ENCODE results near the gene FAM107A.
A peak's percentile ranks its signal among the peaks of the same experiment; 100 is the strongest.

FAM107A gene

GRCh38 chr3:58540176-58540858 lies 36.9 kb downstream of the FAM107A start:
- no peak for ATAC-seq
- no peak for TF ChIP-seq ZFP30 (CRISPR knock-in tag; IDR thresholded peaks at IDR 0.05)
- TF ChIP-seq PATZ1 (CRISPR knock-in tag; IDR thresholded peaks at IDR 0.05; ENCODE audit: borderline replicate concordance) = no peak
- TF ChIP-seq ZNF8 (CRISPR knock-in tag; IDR thresholded peaks at IDR 0.05) = no peak
- no peak for TF ChIP-seq CSDC2 (CRISPR knock-in tag; IDR thresholded peaks at IDR 0.05)

GRCh38 chr3:58539626-58540025 lies 37.6 kb downstream of the FAM107A start:
- no peak for ATAC-seq
- TF ChIP-seq PATZ1 (CRISPR knock-in tag; IDR thresholded peaks at IDR 0.05; ENCODE audit: borderline replicate concordance) (no peak), TCF4 (CRISPR knock-in tag; IDR thresholded peaks at IDR 0.05; ENCODE audit: borderline replicate concordance) (no peak), ARNTL (CRISPR knock-in tag; IDR thresholded peaks at IDR 0.05; ENCODE audit: borderline replicate concordance, low read depth) (no peak), ZFP3 (CRISPR knock-in tag; IDR thresholded peaks at IDR 0.05) (no peak), TOX (CRISPR knock-in tag; IDR thresholded peaks at IDR 0.05; ENCODE audit: borderline replicate concordance) (no peak), ZNF8 (CRISPR knock-in tag; IDR thresholded peaks at IDR 0.05) (no peak), OSR1 (CRISPR knock-in tag; IDR thresholded peaks at IDR 0.05) (no peak), CREB5 (CRISPR knock-in tag; IDR thresholded peaks at IDR 0.05; ENCODE audit: low read depth) (no peak), ZNF70 (CRISPR knock-in tag; IDR thresholded peaks at IDR 0.05) (no peak), GLIS3 (CRISPR knock-in tag; IDR thresholded peaks at IDR 0.05) (no peak)

GRCh38 chr3:58537412-58538301 lies 39.5 kb downstream of the FAM107A start:
- TF ChIP-seq SNAI2 (CRISPR knock-in tag; IDR thresholded peaks at IDR 0.05) = no peak
- no peak for TF ChIP-seq OSR1 (CRISPR knock-in tag; IDR thresholded peaks at IDR 0.05)
- TF ChIP-seq GLIS3 (CRISPR knock-in tag; IDR thresholded peaks at IDR 0.05) = no peak
- TF ChIP-seq CSDC2 (CRISPR knock-in tag; IDR thresholded peaks at IDR 0.05) = no peak
- no peak for TF ChIP-seq BACH2 (CRISPR knock-in tag; IDR thresholded peaks at IDR 0.05; ENCODE audit: borderline replicate concordance)
- TF ChIP-seq ZNF70 (CRISPR knock-in tag; IDR thresholded peaks at IDR 0.05) = no peak
- no peak for TF ChIP-seq TSHZ2 (CRISPR knock-in tag; IDR thresholded peaks at IDR 0.05)
- no peak for TF ChIP-seq TOX (CRISPR knock-in tag; IDR thresholded peaks at IDR 0.05; ENCODE audit: borderline replicate concordance)
- no peak for ATAC-seq

GRCh38 chr3:58536501-58537411 lies 40.4 kb downstream of the FAM107A start, which contains the start of gene ACOX2:
TSS of gene ACOX2 (minus strand) at chr3:58537190. CDS start at chr3:58535106, 2,084 bp downstream.
- TF ChIP-seq ESRRG (CRISPR knock-in tag; IDR thresholded peaks at IDR 0.05) = no peak
- no peak for TF ChIP-seq ZNF70 (CRISPR knock-in tag; IDR thresholded peaks at IDR 0.05)
- no peak for TF ChIP-seq ISL1 (CRISPR knock-in tag; IDR thresholded peaks at IDR 0.05)
- TF ChIP-seq RARB (CRISPR knock-in tag; IDR thresholded peaks at IDR 0.05) = no peak
- TF ChIP-seq ZFP30 (CRISPR knock-in tag; IDR thresholded peaks at IDR 0.05) = no peak
- peak; percentile 59; the same call in 2 of the 3 replicates for ATAC-seq

All from SK-N-SH treated with all-trans-retinoic acid at 6 μM for 48 hours (cell line).